HG03575 (cell line): ENCODE data around the gene CTNNBL1.
"Not testable (repeated sequence)": the region's sequence is repeated elsewhere in the genome, so short reads cannot be mapped to it uniquely, and the experiment has no call there.

Experiments
- ATAC-seq: cut with Tn5 transposase; IDR thresholded peaks from one replicate; pipeline ENCODE4 v1.9.1; 2021; ENCODE audit not compliant: unreplicated experiment, insufficient number of reproducible peaks, low FRiP score; ENCODE audit errors: extremely low read depth

The CTNNBL1 gene

GRCh38 chr20:37702403-37703034 is 8.7 kb downstream of the CTNNBL1 start:
- no peak for ATAC-seq

GRCh38 chr20:37703035-37703845 is 9.4 kb downstream of the CTNNBL1 start:
- ATAC-seq, result no peak

GRCh38 chr20:37704955-37705354 is 11.1 kb downstream of the CTNNBL1 start:
- ATAC-seq, result no peak

- no peak for ATAC-seq
Measured at GRCh38 chr20:37706298-37706697, 12.5 kb downstream of the CTNNBL1 start.

- no peak for ATAC-seq
Measured at GRCh38 chr20:37711001-37711400, 17.2 kb downstream of the CTNNBL1 start.

- no peak for ATAC-seq
Measured at GRCh38 chr20:37711994-37712964, 18.4 kb downstream of the CTNNBL1 start.

- no peak for ATAC-seq
Measured at GRCh38 chr20:37713396-37713795, 19.6 kb downstream of the CTNNBL1 start.

- no peak for ATAC-seq
Measured at GRCh38 chr20:37714978-37715672, 21.3 kb downstream of the CTNNBL1 start.

- ATAC-seq, result no peak
Measured at GRCh38 chr20:37721751-37722150, 27.9 kb downstream of the CTNNBL1 start.

GRCh38 chr20:37722312-37722711 is 28.5 kb downstream of the CTNNBL1 start:
- not testable (repeated sequence) for ATAC-seq

GRCh38 chr20:37723668-37724067 is 29.8 kb downstream of the CTNNBL1 start:
- no peak for ATAC-seq

- ATAC-seq, result no peak
Measured at GRCh38 chr20:37725165-37725564, 31.3 kb downstream of the CTNNBL1 start.

GRCh38 chr20:37725855-37726254 is 32.0 kb downstream of the CTNNBL1 start:
- ATAC-seq, result no peak

- no peak for ATAC-seq
Measured at GRCh38 chr20:37726321-37726720, 32.5 kb downstream of the CTNNBL1 start.

- no peak for ATAC-seq
Measured at GRCh38 chr20:37726971-37727956, 33.4 kb downstream of the CTNNBL1 start.

- no peak for ATAC-seq
Measured at GRCh38 chr20:37727957-37728634, 34.3 kb downstream of the CTNNBL1 start.

GRCh38 chr20:37728635-37728983 is 34.8 kb downstream of the CTNNBL1 start:
- ATAC-seq, result no peak
